ENCODE data around the gene TMEM51.

TMEM51 gene

GRCh38 chr1:15179485-15179883 lies 25.9 kb downstream of the TMEM51 start:
- no peak for DNase-seq

GRCh38 chr1:15180189-15180588 lies 26.6 kb downstream of the TMEM51 start:
- no peak for DNase-seq

GRCh38 chr1:15180945-15181523 lies 27.5 kb downstream of the TMEM51 start:
- DNase-seq, result no peak

- DNase-seq, result no peak
These were observed 28.0 kb downstream of the TMEM51 start for GRCh38 chr1:15181564-15181963.

- no peak for DNase-seq
These were observed 31.1 kb downstream of the TMEM51 start for GRCh38 chr1:15184436-15185241.

- no peak for DNase-seq
These were observed 32.1 kb downstream of the TMEM51 start for GRCh38 chr1:15185617-15186016.

GRCh38 chr1:15186073-15186845 lies 32.7 kb downstream of the TMEM51 start:
- no peak for DNase-seq

GRCh38 chr1:15186846-15187151 lies 33.3 kb downstream of the TMEM51 start:
- DNase-seq, result no peak

- DNase-seq, result no peak
These were observed 33.9 kb downstream of the TMEM51 start for GRCh38 chr1:15187175-15188129.

GRCh38 chr1:15188130-15188524 lies 34.6 kb downstream of the TMEM51 start:
- DNase-seq, result no peak

GRCh38 chr1:15188678-15189077 lies 35.1 kb downstream of the TMEM51 start:
- DNase-seq, result no peak

- no peak for DNase-seq
These were observed 36.3 kb downstream of the TMEM51 start for GRCh38 chr1:15189692-15190370.

- DNase-seq, result no peak
These were observed 37.7 kb downstream of the TMEM51 start for GRCh38 chr1:15191267-15191666.

- no peak for DNase-seq
These were observed 38.2 kb downstream of the TMEM51 start for GRCh38 chr1:15191770-15192169.

- peak; percentile 12 for DNase-seq
These were observed 39.5 kb downstream of the TMEM51 start for GRCh38 chr1:15192916-15193550.

- DNase-seq, result no peak
These were observed 42.0 kb downstream of the TMEM51 start for GRCh38 chr1:15195420-15196052.

- no peak for DNase-seq
These were observed 42.5 kb downstream of the TMEM51 start for GRCh38 chr1:15196069-15196468.

GRCh38 chr1:15196807-15197530 lies 43.4 kb downstream of the TMEM51 start:
- no peak for DNase-seq

- DNase-seq, result no peak
These were observed 44.3 kb downstream of the TMEM51 start for GRCh38 chr1:15197591-15198447.

GRCh38 chr1:15198684-15199083 lies 45.1 kb downstream of the TMEM51 start:
- DNase-seq, result no peak

Measured in NCI-H524 treated with DMSO at 0.1 percent for 48 hours (cell line).